ENCODE data around the gene TRAPPC5. TPM values are rescaled to one million over a fixed set of nuclear protein-coding genes. Genes with fewer than 3 reads are reported as not detected.

Gene TRAPPC5
- total RNA-seq, 4 donors from 2014 or later = 12.4 to 156 (median 41.0) TPM

- no peak overlapping the region for H3K27ac ChIP-seq
- peak; percentile 74 to 79 for DNase-seq
- peaks cover 0 to 7% of the 10 kb centered on the region in 2 donors for H3K27me3 ChIP-seq
- H3K9me3 ChIP-seq = no peaks in the 10 kb centered on the region
- H3K4me3 ChIP-seq = no peak overlapping the region
- H3K36me3 ChIP-seq = no peaks in the 10 kb centered on the region
- no peaks in the 10 kb centered on the region for H3K4me1 ChIP-seq
- intact Hi-C loops (cut with DNase I; ENCODE audit: low total_unique reads) = no loop called here
- peak; percentile 88 to 95 (median 90) for TF ChIP-seq CTCF (IDR thresholded peaks at IDR 0.05)
- no peak for TF ChIP-seq POLR2A (IDR thresholded peaks at IDR 0.05)
Observed at GRCh38 chr19:7652061-7652641, 28.5 kb upstream of the TRAPPC5 start.

- intact Hi-C loops (cut with DNase I; ENCODE audit: low total_unique reads) = no loop called here
- no peaks in the 10 kb centered on the region for H3K4me1 ChIP-seq
- no peak overlapping the region for H3K27ac ChIP-seq
- TF ChIP-seq CTCF (IDR thresholded peaks at IDR 0.05) = no peak
- TF ChIP-seq POLR2A (IDR thresholded peaks at IDR 0.05) = no peak
- peaks cover 0 to 7% of the 10 kb centered on the region in 2 donors for H3K27me3 ChIP-seq
- H3K9me3 ChIP-seq = no peaks in the 10 kb centered on the region
- no peak for DNase-seq
- no peak overlapping the region for H3K4me3 ChIP-seq
- no peaks in the 10 kb centered on the region for H3K36me3 ChIP-seq
Observed at GRCh38 chr19:7654401-7654800, 26.2 kb upstream of the TRAPPC5 start.

GRCh38 chr19:7655581-7655980 lies 25.1 kb upstream of the TRAPPC5 start:
- intact Hi-C loops (cut with DNase I; ENCODE audit: low total_unique reads) = no loop called here
- no peak for DNase-seq
- H3K27ac ChIP-seq = no peak overlapping the region
- TF ChIP-seq CTCF (IDR thresholded peaks at IDR 0.05) = no peak
- no peak for TF ChIP-seq POLR2A (IDR thresholded peaks at IDR 0.05)
- no peaks in the 10 kb centered on the region for H3K9me3 ChIP-seq
- no peaks in the 10 kb centered on the region for H3K36me3 ChIP-seq
- no peaks in the 10 kb centered on the region for H3K4me1 ChIP-seq
- peaks cover 0 to 7% of the 10 kb centered on the region in 2 donors for H3K27me3 ChIP-seq
- H3K4me3 ChIP-seq = no peak overlapping the region

- no peaks in the 10 kb centered on the region for H3K9me3 ChIP-seq
- no peak for DNase-seq
Observed at GRCh38 chr19:7657131-7657751, 23.4 kb upstream of the TRAPPC5 start.

More at GRCh38 chr19:7657131-7657751, 23.4 kb upstream of the TRAPPC5 start:
- Histone ChIP-seq H3K4me3 (no peak overlapping the region), H3K27me3 (no peaks in the 10 kb centered on the region), H3K27ac (no peak overlapping the region), H3K4me1 (no peaks in the 10 kb centered on the region), H3K36me3 (no peaks in the 10 kb centered on the region)
- TF ChIP-seq POLR2A (IDR thresholded peaks at IDR 0.05) (no peak), CTCF (IDR thresholded peaks at IDR 0.05) (no peak)
- intact Hi-C loops (cut with DNase I; ENCODE audit: low total_unique reads) = no loop called here
